ENCODE results near the gene ABCC4. TPM values are rescaled to one million over a fixed set of nuclear protein-coding genes. Genes with fewer than 3 reads are reported as not detected.

Gene ABCC4
- total and polyA plus RNA-seq, 2 experiments from 2014 or later: 4.3 to 12.2 TPM

- Histone ChIP-seq H3K4me3 (no peak overlapping the region), H3K4me2 (no peak overlapping the region), H3K27me3 (ENCODE audit: insufficient read depth) (no peaks in the 10 kb centered on the region), H3K9me2 (ENCODE audit: insufficient read depth) (no peaks in the 10 kb centered on the region), H3K4me1 (ENCODE audit: insufficient read depth) (no peaks in the 10 kb centered on the region; the same call in 1 of the 2 replicates), H2AFZ (no peak overlapping the region), H3K27ac (ENCODE audit: low read depth) (no peak overlapping the region), H3F3A (replicated peaks; ENCODE audit: low read depth) (no peaks in the 10 kb centered on the region), H3K36me3 (ENCODE audit: insufficient read depth) (no peaks in the 10 kb centered on the region), H4K20me1 (replicated peaks; ENCODE audit: insufficient read depth) (no peaks in the 10 kb centered on the region; the same call in 1 of the 2 replicates), H3K79me2 (replicated peaks; ENCODE audit: insufficient read depth) (no peaks in the 10 kb centered on the region)
- H3K36me3 Mint-ChIP-seq (ENCODE audit: low read depth): peaks cover 9% of the 10 kb centered on the region; the same call in 1 of the 3 replicates
- H3K4me3 Mint-ChIP-seq: no peak overlapping the region
- ATAC-seq: no peak
- no peak for TF ChIP-seq NANOG (IDR thresholded peaks at IDR 0.05; ENCODE audit: borderline replicate concordance)
- no peak for TF ChIP-seq ETS1 (IDR thresholded peaks at IDR 0.05)
- TF ChIP-seq EZH2 (IDR thresholded peaks at IDR 0.05; ENCODE audit: low read depth, unreplicated experiment): no peak
- no peak for TF ChIP-seq CTCF (conservative IDR thresholded peaks at IDR 0.05; ENCODE audit: low read depth in 2 of 2)
- TF ChIP-seq CREB1 (CRISPR knock-in tag; IDR thresholded peaks at IDR 0.05; ENCODE audit: low read depth): no peak
- TF ChIP-seq POLR2AphosphoS5 (IDR thresholded peaks at IDR 0.05; ENCODE audit: low read depth): no peak
- TF ChIP-seq REST (IDR thresholded peaks at IDR 0.05; ENCODE audit: unreplicated experiment): no peak
- no peak for DNase-seq (ENCODE audit: low spot score)
- no peaks in the 10 kb centered on the region for H3K27me3 Mint-ChIP-seq (ENCODE audit: insufficient read depth, low read depth, poor library complexity)
- no peak overlapping the region for H3K27ac Mint-ChIP-seq
- H3K4me1 Mint-ChIP-seq: peaks cover 4% of the 10 kb centered on the region
- H3K9me3 Mint-ChIP-seq: peaks cover 4% of the 10 kb centered on the region; the same call in 1 of the 3 replicates
Observed at GRCh38 chr13:95195146-95195545, 106.1 kb downstream of the ABCC4 start.

- H4K20me1 ChIP-seq (replicated peaks; ENCODE audit: insufficient read depth): no peaks in the 10 kb centered on the region
- no peak overlapping the region for H3K4me2 ChIP-seq
- no peaks in the 10 kb centered on the region for H3F3A ChIP-seq (replicated peaks; ENCODE audit: low read depth)
- peaks cover 4% of the 10 kb centered on the region; the same call in 1 of the 3 replicates for H3K9me3 Mint-ChIP-seq
- H3K36me3 Mint-ChIP-seq (ENCODE audit: low read depth): peaks cover 2% of the 10 kb centered on the region; the same call in 1 of the 3 replicates
- no peaks in the 10 kb centered on the region for H3K36me3 ChIP-seq (ENCODE audit: insufficient read depth)
- H3K27ac ChIP-seq (ENCODE audit: low read depth): no peak overlapping the region
- TF ChIP-seq ZNF462 (CRISPR knock-in tag; IDR thresholded peaks at IDR 0.05): no peak
- no peaks in the 10 kb centered on the region; the same call in 1 of the 2 replicates for H3K4me1 ChIP-seq (ENCODE audit: insufficient read depth)
- no peaks in the 10 kb centered on the region for H3K79me2 ChIP-seq (replicated peaks; ENCODE audit: insufficient read depth)
- no peaks in the 10 kb centered on the region for H3K9me2 ChIP-seq (ENCODE audit: insufficient read depth)
- no peak for DNase-seq (ENCODE audit: low spot score)
- peaks cover 4% of the 10 kb centered on the region for H3K4me1 Mint-ChIP-seq
- H3K27me3 ChIP-seq (ENCODE audit: insufficient read depth): no peaks in the 10 kb centered on the region
- H3K4me3 ChIP-seq: no peak overlapping the region
- no peak overlapping the region for H2AFZ ChIP-seq
- no peak for ATAC-seq
- no peak overlapping the region for H3K27ac Mint-ChIP-seq
- no peak overlapping the region for H3K4me3 Mint-ChIP-seq
- no peaks in the 10 kb centered on the region for H3K27me3 Mint-ChIP-seq (ENCODE audit: insufficient read depth, low read depth, poor library complexity)
Observed at GRCh38 chr13:95193509-95194230, 107.6 kb downstream of the ABCC4 start.
